Neural progenitor cell (in vitro differentiated cells): Measurements from ENCODE around the gene GRIN2D.

ENCODE experiments used
- EZH2 ChIP-seq: fragments of 200-600 bp; sonication (generic); IDR thresholded peaks from 2 replicates; pipeline ENCODE4 v1.6.1; 2017; ENCODE audit warnings: antibody characterized with exemption, mild to moderate bottlenecking, moderate library complexity
- EZH2phosphoT487 ChIP-seq: fragments of 200-600 bp; sonication (generic); IDR thresholded peaks from 2 replicates; pipeline ENCODE4 v1.6.1; 2017; ENCODE audit warnings: antibody characterized with exemption
- TF ChIP-seq, protein P1 (sequence below): fragments of 200-600 bp; sonication (generic); IDR thresholded peaks from 2 replicates; pipeline ENCODE4 v1.5.1; 2017; ENCODE audit warnings: antibody characterized with exemption, mild to moderate bottlenecking

DNA sequence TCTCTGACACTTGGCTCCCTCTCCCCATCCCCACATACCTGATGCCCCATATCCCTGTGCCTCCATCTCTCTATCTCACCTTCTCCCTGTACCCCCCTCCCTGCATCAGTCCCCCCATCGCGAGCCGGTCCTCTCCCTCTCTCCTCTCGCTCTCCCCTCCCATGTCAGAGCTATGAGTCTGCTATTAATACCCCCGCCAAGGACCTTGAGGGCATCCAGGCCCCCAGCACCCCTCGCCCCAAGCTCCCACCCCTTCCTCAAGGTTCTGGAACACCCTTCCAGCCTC, 1.6 kb downstream of the GRIN2D start:
- TF ChIP-seq, protein P1, sequence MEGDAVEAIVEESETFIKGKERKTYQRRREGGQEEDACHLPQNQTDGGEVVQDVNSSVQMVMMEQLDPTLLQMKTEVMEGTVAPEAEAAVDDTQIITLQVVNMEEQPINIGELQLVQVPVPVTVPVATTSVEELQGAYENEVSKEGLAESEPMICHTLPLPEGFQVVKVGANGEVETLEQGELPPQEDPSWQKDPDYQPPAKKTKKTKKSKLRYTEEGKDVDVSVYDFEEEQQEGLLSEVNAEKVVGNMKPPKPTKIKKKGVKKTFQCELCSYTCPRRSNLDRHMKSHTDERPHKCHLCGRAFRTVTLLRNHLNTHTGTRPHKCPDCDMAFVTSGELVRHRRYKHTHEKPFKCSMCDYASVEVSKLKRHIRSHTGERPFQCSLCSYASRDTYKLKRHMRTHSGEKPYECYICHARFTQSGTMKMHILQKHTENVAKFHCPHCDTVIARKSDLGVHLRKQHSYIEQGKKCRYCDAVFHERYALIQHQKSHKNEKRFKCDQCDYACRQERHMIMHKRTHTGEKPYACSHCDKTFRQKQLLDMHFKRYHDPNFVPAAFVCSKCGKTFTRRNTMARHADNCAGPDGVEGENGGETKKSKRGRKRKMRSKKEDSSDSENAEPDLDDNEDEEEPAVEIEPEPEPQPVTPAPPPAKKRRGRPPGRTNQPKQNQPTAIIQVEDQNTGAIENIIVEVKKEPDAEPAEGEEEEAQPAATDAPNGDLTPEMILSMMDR, result no peak
- TF ChIP-seq EZH2, result peak; percentile 66
- TF ChIP-seq EZH2phosphoT487, result no peak
